HUES64 (cell line): ENCODE measurements around the gene PARD6A.

ENCODE experiments used
- H3K27ac ChIP-seq: 2 replicates; pipeline ENCODE4 v1.7.0; 2013; ENCODE audit warnings: low read depth, low read length, inconsistent platforms
- H3K27me3 ChIP-seq: 2 replicates; pipeline ENCODE4 v1.6.1; 2013; ENCODE audit warnings: mild to moderate bottlenecking, low read length; ENCODE audit not compliant: insufficient read depth
- H3K36me3 ChIP-seq: 2 replicates; pipeline ENCODE4 v1.6.1; 2013; ENCODE audit warnings: mild to moderate bottlenecking, low read length; ENCODE audit not compliant: insufficient read depth
- H3K4me1 ChIP-seq: 2 replicates; pipeline ENCODE4 v1.6.1; 2013; ENCODE audit warnings: mild to moderate bottlenecking, low read length, moderate library complexity; ENCODE audit not compliant: insufficient read depth
- H3K4me3 ChIP-seq: 2 replicates; pipeline ENCODE4 v1.5.1; 2013; ENCODE audit warnings: mild to moderate bottlenecking, low read length, moderate library complexity
- H3K9ac ChIP-seq: 2 replicates; pipeline ENCODE4 v1.6.1; 2013; ENCODE audit warnings: mild to moderate bottlenecking, low read depth, low read length
- H3K9me3 ChIP-seq: 2 replicates; pipeline ENCODE4 v1.6.1; 2013; ENCODE audit warnings: low read depth, low read length; ENCODE audit not compliant: insufficient read depth
- WGBS: fragments of 150-250, 120-280 bp; methylation state at CpG from one replicate; pipeline ENCODE4 v1.1.7; 2013; ENCODE audit warnings: missing lambda C conversion rate; 5-methylcytosine and 5-hydroxymethylcytosine counted together

PARD6A gene

DNA sequence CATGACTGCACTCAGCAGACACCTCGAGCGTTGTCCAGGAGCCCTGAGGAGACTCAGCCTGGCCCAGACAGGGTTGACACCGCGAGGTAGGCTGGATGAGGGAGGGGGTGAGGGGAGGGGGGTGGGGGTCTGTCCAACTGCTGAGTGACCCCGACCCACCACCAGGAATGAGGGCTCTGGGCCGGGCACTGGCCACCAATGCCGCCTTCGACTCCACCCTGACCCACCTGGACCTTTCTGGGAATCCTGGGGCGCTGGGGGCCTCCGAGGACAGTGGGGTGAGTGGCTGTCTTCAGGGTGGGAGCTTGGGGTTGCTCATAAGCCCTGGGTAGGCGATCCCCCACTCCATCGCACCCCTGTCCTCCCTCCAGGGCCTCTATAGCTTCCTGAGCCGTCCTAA lies 13.1 kb upstream of the PARD6A start:
- Histone ChIP-seq H3K4me1 (no peaks in the 10 kb centered on the region), H3K27ac (no peak overlapping the region), H3K9ac (no peak overlapping the region), H3K9me3 (no peaks in the 10 kb centered on the region), H3K36me3 (peaks cover 9% of the 10 kb centered on the region), H3K4me3 (no peak overlapping the region), H3K27me3 (peaks cover 8% of the 10 kb centered on the region)
- 94% methylated on average over 13 of the region's 13 CpGs for WGBS

DNA sequence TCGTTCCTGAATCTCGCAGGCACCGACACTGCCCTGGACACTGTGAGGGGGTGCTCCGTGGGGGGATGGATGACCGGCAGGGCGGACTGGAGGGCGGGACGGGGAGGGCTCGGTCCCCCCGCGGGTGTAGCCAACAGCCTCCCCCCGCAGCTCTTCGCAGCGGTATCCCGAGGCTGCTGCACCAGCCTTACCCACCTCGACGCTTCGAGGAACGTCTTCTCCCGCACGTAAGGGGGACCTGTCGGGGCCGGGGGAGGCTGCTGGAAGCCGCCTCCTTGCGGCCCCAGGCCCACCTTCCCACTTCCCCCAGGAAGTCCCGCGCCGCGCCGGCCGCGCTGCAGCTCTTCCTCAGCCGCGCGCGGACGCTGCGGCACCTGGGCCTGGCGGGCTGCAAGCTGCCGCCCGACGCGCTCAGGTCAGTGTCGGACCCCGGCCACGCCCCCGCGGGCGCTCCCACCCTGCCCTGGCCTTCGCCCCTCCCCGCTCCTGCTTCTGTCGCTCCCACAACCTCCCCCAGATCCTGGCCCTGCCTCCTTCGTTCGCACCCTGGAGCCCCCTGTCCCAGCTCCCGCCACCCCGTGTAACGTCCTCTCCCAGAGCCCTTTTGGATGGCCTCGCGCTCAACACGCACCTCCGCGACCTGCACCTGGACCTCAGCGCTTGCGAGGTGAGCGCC lies 12.5 kb upstream of the PARD6A start:
- no peak overlapping the region for H3K9ac ChIP-seq
- H3K27ac ChIP-seq: no peak overlapping the region
- H3K9me3 ChIP-seq: no peaks in the 10 kb centered on the region
- WGBS: 92% methylated on average over 65 of the region's 65 CpGs
- H3K36me3 ChIP-seq: peaks cover 9% of the 10 kb centered on the region
- peaks cover 10% of the 10 kb centered on the region for H3K27me3 ChIP-seq
- no peaks in the 10 kb centered on the region for H3K4me1 ChIP-seq
- H3K4me3 ChIP-seq: no peak overlapping the region

GRCh38 chr16:67648764-67649407 lies 11.9 kb upstream of the PARD6A start:
- Histone ChIP-seq H3K9me3 (no peaks in the 10 kb centered on the region), H3K9ac (no peak overlapping the region), H3K27me3 (peaks cover 17% of the 10 kb centered on the region), H3K27ac (no peak overlapping the region), H3K4me3 (no peak overlapping the region), H3K4me1 (no peaks in the 10 kb centered on the region), H3K36me3 (peaks cover 9% of the 10 kb centered on the region)
- WGBS: 95% methylated on average over 35 of the region's 35 CpGs

DNA sequence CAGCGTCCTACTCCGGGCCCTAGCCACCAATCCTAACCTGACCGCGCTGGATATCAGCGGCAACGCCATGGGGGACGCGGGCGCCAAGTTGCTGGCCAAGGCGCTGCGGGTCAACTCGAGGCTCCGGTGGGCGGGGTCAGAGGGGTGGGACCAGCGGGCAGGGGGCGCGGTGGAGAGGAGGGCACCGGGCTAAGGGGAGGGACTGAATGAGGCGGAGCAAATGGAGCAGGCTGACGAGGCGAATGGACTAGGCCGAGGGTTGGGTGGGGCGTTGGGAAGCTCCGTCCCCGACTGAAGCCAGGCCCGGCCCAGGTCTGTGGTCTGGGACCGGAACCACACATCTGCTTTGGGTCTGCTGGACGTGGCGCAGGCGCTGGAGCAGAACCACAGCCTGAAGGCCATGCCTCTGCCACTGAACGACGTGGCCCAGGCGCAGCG lies 11.2 kb upstream of the PARD6A start:
- Histone ChIP-seq H3K9me3 (no peaks in the 10 kb centered on the region), H3K36me3 (peaks cover 9% of the 10 kb centered on the region), H3K4me3 (no peak overlapping the region), H3K4me1 (no peaks in the 10 kb centered on the region), H3K27me3 (peaks cover 22% of the 10 kb centered on the region), H3K9ac (no peak overlapping the region), H3K27ac (no peak overlapping the region)
- WGBS: 78% methylated on average over 34 of the region's 34 CpGs

GRCh38 chr16:67650023-67650422 lies 10.7 kb upstream of the PARD6A start:
- Histone ChIP-seq H3K9me3 (no peaks in the 10 kb centered on the region), H3K27ac (no peak overlapping the region), H3K27me3 (peaks cover 22% of the 10 kb centered on the region), H3K4me1 (no peaks in the 10 kb centered on the region), H3K4me3 (no peak overlapping the region), H3K9ac (no peak overlapping the region), H3K36me3 (peaks cover 9% of the 10 kb centered on the region)
- 91% methylated on average over 8 of the region's 8 CpGs for WGBS

DNA sequence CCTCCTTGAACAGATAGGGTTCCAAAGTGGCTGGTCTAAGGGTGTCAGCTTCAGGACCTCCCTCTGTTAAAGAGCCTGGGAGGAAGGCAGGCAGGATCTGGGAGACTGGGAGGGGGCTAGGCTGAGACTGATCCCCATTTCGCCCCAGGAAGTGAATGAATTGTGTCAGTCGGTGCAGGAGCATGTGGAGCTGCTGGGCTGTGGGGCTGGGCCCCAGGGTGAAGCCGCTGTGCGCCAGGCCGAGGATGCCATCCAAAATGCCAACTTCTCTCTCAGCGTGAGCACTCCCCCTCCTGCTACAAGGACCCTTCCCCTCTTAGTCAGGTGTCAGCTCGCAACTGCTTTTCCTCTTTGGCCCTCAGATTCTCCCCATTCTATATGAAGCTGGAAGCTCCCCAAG lies 9.7 kb upstream of the PARD6A start:
- Histone ChIP-seq H3K9me3 (no peaks in the 10 kb centered on the region), H3K4me3 (no peak overlapping the region), H3K36me3 (peaks cover 13% of the 10 kb centered on the region), H3K9ac (no peak overlapping the region), H3K27me3 (peaks cover 22% of the 10 kb centered on the region), H3K4me1 (no peaks in the 10 kb centered on the region), H3K27ac (no peak overlapping the region)
- WGBS: 94% methylated on average over 7 of the region's 7 CpGs

GRCh38 chr16:67651847-67652246 lies 8.9 kb upstream of the PARD6A start:
- no peak overlapping the region for H3K27ac ChIP-seq
- H3K36me3 ChIP-seq: peaks cover 20% of the 10 kb centered on the region
- H3K27me3 ChIP-seq: peaks cover 22% of the 10 kb centered on the region
- H3K4me1 ChIP-seq: no peaks in the 10 kb centered on the region
- 90% methylated on average over 4 of the region's 4 CpGs for WGBS
- H3K9me3 ChIP-seq: no peaks in the 10 kb centered on the region
- H3K9ac ChIP-seq: no peak overlapping the region
- H3K4me3 ChIP-seq: no peak overlapping the region

DNA sequence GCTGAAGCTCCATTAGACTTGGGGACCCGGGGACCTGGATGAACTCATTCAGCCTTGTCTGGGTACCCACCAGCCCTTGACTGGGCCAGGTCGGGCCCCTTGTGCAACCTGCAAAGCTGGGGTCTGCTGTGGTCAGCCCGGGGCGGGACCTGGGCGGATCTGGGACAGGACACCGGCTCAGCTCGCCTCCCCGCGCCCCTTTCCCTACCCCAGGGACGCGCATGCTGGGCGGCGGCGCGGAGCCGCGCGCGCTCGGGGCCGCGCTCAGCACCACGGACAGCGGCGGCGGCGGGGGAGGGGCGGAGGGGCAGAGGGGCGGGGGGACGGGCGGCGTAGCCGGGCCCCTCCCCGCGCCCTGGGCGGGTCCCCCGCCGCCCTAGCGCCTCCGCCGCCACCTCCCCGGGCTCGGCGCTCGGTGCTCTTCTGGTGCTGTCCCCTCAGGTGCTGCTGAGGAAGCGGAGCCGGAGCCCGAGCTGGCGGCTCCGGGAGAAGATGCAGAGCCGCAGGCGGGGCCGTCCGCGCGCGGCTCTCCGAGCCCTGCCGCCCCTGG lies 8.1 kb upstream of the PARD6A start:
- 3% methylated on average over 40 of the region's 59 CpGs for WGBS
- Histone ChIP-seq H3K36me3 (peaks cover 26% of the 10 kb centered on the region), H3K4me3 (peak overlapping the region; percentile 65), H3K27me3 (peaks cover 22% of the 10 kb centered on the region), H3K9me3 (no peaks in the 10 kb centered on the region), H3K27ac (no peak overlapping the region), H3K4me1 (no peaks in the 10 kb centered on the region), H3K9ac (no peak overlapping the region)

GRCh38 chr16:67653128-67653788 lies 7.5 kb upstream of the PARD6A start:
- peak overlapping the region; percentile 65 for H3K4me3 ChIP-seq
- H3K9me3 ChIP-seq: no peaks in the 10 kb centered on the region
- WGBS: 2% methylated on average over 60 of the region's 68 CpGs
- peaks cover 29% of the 10 kb centered on the region for H3K36me3 ChIP-seq
- H3K27me3 ChIP-seq: peaks cover 22% of the 10 kb centered on the region
- no peaks in the 10 kb centered on the region for H3K4me1 ChIP-seq
- peak overlapping the region; percentile 60; the same call in 1 of the 2 replicates for H3K9ac ChIP-seq
- no peak overlapping the region for H3K27ac ChIP-seq

GRCh38 chr16:67653789-67654402 lies 6.9 kb upstream of the PARD6A start:
- Histone ChIP-seq H3K27me3 (peaks cover 22% of the 10 kb centered on the region), H3K4me3 (peak overlapping the region; percentile 65), H3K36me3 (peaks cover 31% of the 10 kb centered on the region), H3K9me3 (no peaks in the 10 kb centered on the region), H3K9ac (no peak overlapping the region), H3K4me1 (no peaks in the 10 kb centered on the region), H3K27ac (no peak overlapping the region)
- WGBS: 55% methylated on average over 23 of the region's 25 CpGs

DNA sequence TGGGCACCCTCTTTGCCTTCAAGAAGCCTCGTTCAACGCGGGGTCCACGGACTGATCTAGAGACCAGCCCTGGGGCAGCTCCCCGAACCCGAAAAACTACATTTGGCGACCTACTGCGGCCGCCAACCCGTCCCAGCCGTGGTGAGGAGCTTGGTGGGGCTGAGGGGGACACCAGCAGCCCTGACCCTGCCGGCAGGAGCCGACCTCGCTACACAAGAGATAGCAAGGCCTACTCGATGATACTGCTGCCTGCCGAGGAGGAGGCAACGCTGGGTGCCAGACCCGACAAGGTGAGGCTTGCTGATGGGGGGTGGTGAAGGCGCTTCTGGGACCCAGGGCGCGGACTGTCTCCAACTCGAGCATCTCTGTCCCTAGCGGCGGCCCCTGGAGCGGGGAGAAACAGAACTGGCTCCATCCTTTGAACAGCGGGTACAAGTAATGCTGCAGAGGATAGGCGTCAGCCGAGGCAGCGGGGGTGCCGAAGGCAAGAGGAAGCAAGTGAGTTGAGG lies 6.3 kb upstream of the PARD6A start:
- Histone ChIP-seq H3K36me3 (peaks cover 31% of the 10 kb centered on the region), H3K4me3 (no peak overlapping the region), H3K27ac (no peak overlapping the region), H3K9ac (no peak overlapping the region), H3K27me3 (peaks cover 22% of the 10 kb centered on the region), H3K4me1 (no peaks in the 10 kb centered on the region), H3K9me3 (no peaks in the 10 kb centered on the region)
- WGBS: 91% methylated on average over 30 of the region's 30 CpGs
